ENCODE measurements around the gene LAGE3. TPM values are rescaled to one million over a fixed set of nuclear protein-coding genes. Genes with fewer than 3 reads are reported as not detected.

LAGE3 gene
- total and polyA plus RNA-seq, 10 of the 15 experiments (the other 5 are each of a cell fraction or from before 2014, with no cell fraction given): 5.3 to 63.7 (median 19.7) TPM

DNA sequence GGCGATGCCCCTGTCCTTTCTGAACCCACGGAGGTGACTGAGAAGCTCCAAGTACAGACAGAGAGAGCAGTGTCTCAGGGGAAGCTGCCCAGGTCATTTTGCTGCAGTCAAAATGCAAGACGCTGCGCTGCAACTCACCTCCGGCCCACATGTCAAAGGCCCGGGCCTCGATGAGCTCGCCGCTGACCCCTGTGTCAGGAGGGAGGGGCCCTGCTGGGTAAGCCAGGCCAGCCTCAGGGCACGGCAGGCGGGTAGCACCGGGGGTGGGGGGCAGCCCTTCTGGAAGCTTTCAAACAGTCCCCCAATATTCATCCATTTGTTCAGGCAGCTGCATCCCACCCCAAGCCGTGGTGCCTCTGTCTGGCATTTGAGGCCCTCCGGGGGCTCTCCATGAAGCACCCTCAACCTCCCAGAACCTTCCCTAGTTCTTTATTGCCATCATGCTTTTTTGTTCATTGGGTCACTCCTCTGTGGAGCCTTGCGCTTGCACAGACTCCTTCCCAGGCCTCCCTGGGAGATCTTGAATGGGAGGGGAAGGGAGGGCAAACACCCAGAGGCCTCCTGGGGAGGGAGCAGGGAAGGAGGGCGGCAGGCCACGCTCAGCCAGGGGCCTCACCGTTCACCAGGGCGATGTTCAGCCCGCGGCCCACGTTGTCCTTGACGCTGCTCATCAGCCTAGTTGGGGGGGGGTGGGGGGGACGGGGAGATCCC, 28.7 kb upstream of the LAGE3 start:
- H3K79me2 ChIP-seq (ENCODE audit: control insufficient read depth, insufficient read depth, low read length): no peaks in the 10 kb centered on the region
- H2AFZ ChIP-seq (ENCODE audit: control insufficient read depth, low read depth, low read length): no peak overlapping the region
- FAIRE-seq (no peak), ATAC-seq (no peak), DNase-seq (ENCODE audit: low read depth, low spot score) (no peak)
- WGBS (ENCODE audit: insufficient coverage, insufficient replicate concordance, low lambda C conversion rate, missing lambda C conversion rate): 73% methylated on average over 21 of the region's 24 CpGs
- H3K4me2 ChIP-seq (ENCODE audit: control insufficient read depth, insufficient read depth): no peak overlapping the region
- H3K4me1 ChIP-seq (ENCODE audit: control insufficient read depth, insufficient read depth, low read length): no peaks in the 10 kb centered on the region
- no peak overlapping the region for H3K9ac ChIP-seq (ENCODE audit: control insufficient read depth, insufficient read depth, low read length)
- no peak overlapping the region for H3K27ac ChIP-seq (ENCODE audit: control insufficient read depth, insufficient read depth)
- no TSS peak for BruUV-seq (replicated peaks)
- H3K27me3 ChIP-seq (replicated peaks in 1 of 2; ENCODE audit: control insufficient read depth in 2 of 2, insufficient read depth in 2 of 2, low read length in 1 of 2): no peaks in the 10 kb centered on the region
- ChIA-PET CTCF (no interaction called here), SMC1A (ENCODE audit: uncharacterized antibody, unreplicated experiment) (no interaction called here), POLR2A (interaction anchor here (0.6 kb wide), 1 partner anchor 12 kb away, joined by 3 read pairs; no protein-coding TSS in a partner anchor), RAD21 (ENCODE audit: unreplicated experiment) (no interaction called here)
- H4K20me1 ChIP-seq (ENCODE audit: control insufficient read depth, insufficient read depth): no peaks in the 10 kb centered on the region
- H3K9me3 ChIP-seq (replicated peaks; ENCODE audit: control insufficient read depth, insufficient read depth, low read length): no peaks in the 10 kb centered on the region; the same call in 2 of the 3 replicates
- intact Hi-C loops (cut with micrococcal nuclease; ENCODE audit: unreplicated experiment) (no loop called here), in situ Hi-C loops (cut with MboI) (no loop called here)
- H3K4me3 ChIP-seq: no peak overlapping the region
- TF ChIP-seq BACH1 (IDR thresholded peaks at IDR 0.05; ENCODE audit: borderline replicate concordance): no peak
- TF ChIP-seq KAT2A (conservative IDR thresholded peaks at IDR 0.05; ENCODE audit: control insufficient read depth, low read depth, low read length): no peak
- TF ChIP-seq HDAC2 (IDR thresholded peaks at IDR 0.05): no peak
- TF ChIP-seq, protein P1, sequence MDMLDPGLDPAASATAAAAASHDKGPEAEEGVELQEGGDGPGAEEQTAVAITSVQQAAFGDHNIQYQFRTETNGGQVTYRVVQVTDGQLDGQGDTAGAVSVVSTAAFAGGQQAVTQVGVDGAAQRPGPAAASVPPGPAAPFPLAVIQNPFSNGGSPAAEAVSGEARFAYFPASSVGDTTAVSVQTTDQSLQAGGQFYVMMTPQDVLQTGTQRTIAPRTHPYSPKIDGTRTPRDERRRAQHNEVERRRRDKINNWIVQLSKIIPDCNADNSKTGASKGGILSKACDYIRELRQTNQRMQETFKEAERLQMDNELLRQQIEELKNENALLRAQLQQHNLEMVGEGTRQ (IDR thresholded peaks at IDR 0.05; ENCODE audit: borderline replicate concordance, low read depth, low read length): no peak
- no peak for TF ChIP-seq MXI1 (IDR thresholded peaks at IDR 0.05; ENCODE audit: low read depth, low read length)
- TF ChIP-seq, protein P2, sequence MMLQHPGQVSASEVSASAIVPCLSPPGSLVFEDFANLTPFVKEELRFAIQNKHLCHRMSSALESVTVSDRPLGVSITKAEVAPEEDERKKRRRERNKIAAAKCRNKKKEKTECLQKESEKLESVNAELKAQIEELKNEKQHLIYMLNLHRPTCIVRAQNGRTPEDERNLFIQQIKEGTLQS (IDR thresholded peaks at IDR 0.05; ENCODE audit: borderline replicate concordance, extremely low read depth, low read depth, low read length): no peak
- no peak for TF ChIP-seq SMAD1 (IDR thresholded peaks at IDR 0.05; ENCODE audit: low read depth, partially characterized antibody)
- no peak for TF ChIP-seq CEBPB (IDR thresholded peaks at IDR 0.05; ENCODE audit: borderline replicate concordance in 1 of 2, low read depth in 2 of 2, low read length in 2 of 2)
- no peaks in the 10 kb centered on the region for H3K36me3 ChIP-seq (ENCODE audit: control insufficient read depth in 2 of 2, insufficient read depth in 2 of 2, low read length in 1 of 2)

All from GM12878 (cell line).